Measurements from ENCODE around the gene CCL20.

CCL20 gene

DNA sequence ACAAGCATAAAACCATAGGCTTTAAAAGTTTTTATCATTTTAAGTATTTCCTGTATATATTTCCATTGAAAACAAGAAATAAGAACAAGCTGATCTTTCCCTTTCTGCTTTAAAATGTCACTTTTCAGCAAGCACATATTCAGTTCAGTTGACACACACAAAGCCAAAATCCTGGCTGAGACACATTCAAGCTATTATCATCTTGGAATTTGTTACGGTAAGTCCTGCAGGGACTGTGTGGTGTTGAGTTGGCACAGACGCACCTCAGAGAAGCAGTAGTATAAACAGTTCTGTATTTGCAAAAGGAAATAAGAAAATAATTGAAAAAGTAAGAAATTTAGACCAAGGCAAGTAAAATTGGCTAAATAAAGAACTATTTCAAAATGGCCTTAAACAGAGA is 47.4 kb downstream of the CCL20 start:
- Histone ChIP-seq H3K9ac (ENCODE audit: low read length in 2 of 2) (no peak overlapping the region), H3K27me3 (ENCODE audit: control insufficient read depth in 1 of 2, insufficient read depth in 2 of 2, low read length in 2 of 2) (no peaks in the 10 kb centered on the region), H3K36me3 (ENCODE audit: control insufficient read depth in 2 of 2, insufficient read depth in 2 of 2, low read length in 2 of 2) (no peaks in the 10 kb centered on the region), H3K4me3 (ENCODE audit: low read length in 2 of 2) (no peak overlapping the region), H3K4me1 (ENCODE audit: control insufficient read depth, insufficient read depth, low read length) (no peaks in the 10 kb centered on the region), H3K27ac (ENCODE audit: low read length) (no peak overlapping the region), H3K9me3 (ENCODE audit: control insufficient read depth in 2 of 2, low read length in 2 of 2) (no peaks in the 10 kb centered on the region)

DNA sequence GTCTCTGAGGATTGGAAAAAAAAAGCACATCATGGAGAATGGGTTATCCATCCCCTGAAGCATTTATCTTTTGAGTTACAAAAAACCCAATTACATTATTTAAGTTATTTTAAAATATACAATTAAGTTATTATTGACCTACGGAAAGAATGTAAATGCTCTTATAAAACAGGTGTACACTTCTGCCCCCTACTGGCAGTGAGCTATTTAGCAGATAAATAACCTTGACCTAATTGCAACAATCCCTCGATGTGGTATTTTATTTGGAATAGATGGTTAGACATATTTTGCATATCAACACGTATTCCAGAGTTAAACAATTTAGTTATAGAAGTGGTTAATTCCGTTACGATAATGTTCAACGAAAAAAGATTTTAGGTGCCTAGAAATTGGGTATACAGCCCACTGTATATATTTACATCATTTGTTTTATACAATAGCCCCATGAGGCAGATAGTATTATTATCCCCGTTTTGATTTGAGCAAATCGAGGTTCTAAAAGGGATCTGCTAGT is 48.6 kb downstream of the CCL20 start:
- Histone ChIP-seq H3K27me3 (ENCODE audit: control insufficient read depth in 1 of 2, insufficient read depth in 2 of 2, low read length in 2 of 2) (no peaks in the 10 kb centered on the region), H3K36me3 (ENCODE audit: control insufficient read depth in 2 of 2, insufficient read depth in 2 of 2, low read length in 2 of 2) (no peaks in the 10 kb centered on the region), H3K4me3 (ENCODE audit: low read length in 2 of 2) (no peak overlapping the region), H3K27ac (ENCODE audit: low read length) (no peak overlapping the region), H3K4me1 (ENCODE audit: control insufficient read depth, insufficient read depth, low read length) (no peaks in the 10 kb centered on the region), H3K9ac (ENCODE audit: low read length in 2 of 2) (no peak overlapping the region), H3K9me3 (ENCODE audit: control insufficient read depth in 2 of 2, low read length in 2 of 2) (no peaks in the 10 kb centered on the region)

DNA sequence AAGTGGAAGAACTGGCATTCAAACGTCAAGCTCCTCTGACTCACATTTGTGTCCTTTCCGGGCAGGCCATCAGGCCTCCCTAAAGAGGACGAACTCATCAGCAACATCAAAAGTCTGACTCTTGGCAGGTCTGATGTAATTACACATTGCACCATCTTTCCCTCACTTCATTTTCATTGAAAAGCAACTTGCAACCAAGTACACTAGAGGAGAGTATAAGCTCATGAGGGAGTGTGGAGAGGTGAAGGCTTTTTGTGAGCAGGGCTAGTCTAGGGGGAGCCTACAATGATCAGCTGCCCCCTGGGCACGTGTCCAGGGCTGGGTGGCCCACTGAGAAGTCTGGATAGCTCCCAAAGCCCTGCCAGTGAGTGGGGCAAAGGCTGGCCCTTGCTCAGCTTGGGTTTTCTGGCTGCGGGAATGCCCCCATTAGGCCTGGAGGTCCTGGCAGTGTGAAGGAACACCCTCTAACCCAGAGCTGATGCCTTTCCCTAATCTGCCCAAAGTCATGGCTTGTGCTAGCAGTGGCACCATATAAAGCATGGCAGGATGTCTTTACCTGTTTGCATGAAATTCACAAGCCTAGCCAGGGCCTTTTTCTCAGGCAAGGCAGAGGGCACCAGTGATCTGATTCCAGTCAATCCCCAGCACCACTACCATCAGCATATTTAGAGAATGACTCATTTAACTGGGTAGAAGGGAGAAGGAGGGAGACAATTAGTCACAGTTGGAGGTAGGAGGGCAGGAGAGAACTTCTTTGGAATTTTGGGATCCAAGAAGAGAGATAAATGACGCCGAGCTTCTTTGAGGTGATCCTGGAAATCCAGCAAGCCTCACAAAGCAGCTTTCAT is 49.3 kb downstream of the CCL20 start:
- Histone ChIP-seq H3K9ac (ENCODE audit: low read length in 2 of 2) (no peak overlapping the region), H3K27ac (ENCODE audit: low read length) (no peak overlapping the region), H3K4me3 (ENCODE audit: low read length in 2 of 2) (no peak overlapping the region), H3K4me1 (ENCODE audit: control insufficient read depth, insufficient read depth, low read length) (no peaks in the 10 kb centered on the region), H3K27me3 (ENCODE audit: control insufficient read depth in 1 of 2, insufficient read depth in 2 of 2, low read length in 2 of 2) (no peaks in the 10 kb centered on the region), H3K9me3 (ENCODE audit: control insufficient read depth in 2 of 2, low read length in 2 of 2) (no peaks in the 10 kb centered on the region), H3K36me3 (ENCODE audit: control insufficient read depth in 2 of 2, insufficient read depth in 2 of 2, low read length in 2 of 2) (no peaks in the 10 kb centered on the region)

DNA sequence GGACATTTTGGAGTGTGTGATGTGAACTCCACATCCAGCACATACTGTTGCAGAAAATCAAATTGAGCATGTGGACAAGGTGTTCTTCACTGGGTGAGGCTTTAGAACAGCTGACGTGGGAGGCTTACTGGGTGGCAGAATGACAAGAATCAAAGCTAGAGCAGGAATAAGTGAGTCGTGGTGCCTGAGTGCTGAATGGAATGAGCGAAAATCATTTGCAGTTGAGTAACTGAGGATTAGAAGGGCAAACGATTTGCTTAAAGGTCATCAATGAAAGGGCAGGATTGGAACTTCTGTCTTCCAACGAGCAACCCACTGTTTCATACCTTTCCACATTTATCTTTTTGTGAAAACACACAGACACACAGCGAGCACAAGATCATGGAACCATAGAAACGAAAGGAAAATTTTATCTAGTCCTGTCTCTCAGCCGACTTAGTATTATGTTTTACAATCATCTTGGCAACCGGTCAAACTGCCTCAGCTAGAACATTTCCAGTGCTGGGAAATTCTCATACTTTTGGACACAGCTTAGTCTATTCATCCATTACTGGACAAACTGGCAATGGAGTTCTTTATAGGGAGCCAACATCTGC is 50.6 kb downstream of the CCL20 start:
- Histone ChIP-seq H3K4me1 (ENCODE audit: control insufficient read depth, insufficient read depth, low read length) (no peaks in the 10 kb centered on the region), H3K27me3 (ENCODE audit: control insufficient read depth in 1 of 2, insufficient read depth in 2 of 2, low read length in 2 of 2) (no peaks in the 10 kb centered on the region), H3K27ac (ENCODE audit: low read length) (no peak overlapping the region), H3K4me3 (ENCODE audit: low read length in 2 of 2) (no peak overlapping the region), H3K36me3 (ENCODE audit: control insufficient read depth in 2 of 2, insufficient read depth in 2 of 2, low read length in 2 of 2) (no peaks in the 10 kb centered on the region), H3K9ac (ENCODE audit: low read length in 2 of 2) (no peak overlapping the region), H3K9me3 (ENCODE audit: control insufficient read depth in 2 of 2, low read length in 2 of 2) (no peaks in the 10 kb centered on the region)

DNA sequence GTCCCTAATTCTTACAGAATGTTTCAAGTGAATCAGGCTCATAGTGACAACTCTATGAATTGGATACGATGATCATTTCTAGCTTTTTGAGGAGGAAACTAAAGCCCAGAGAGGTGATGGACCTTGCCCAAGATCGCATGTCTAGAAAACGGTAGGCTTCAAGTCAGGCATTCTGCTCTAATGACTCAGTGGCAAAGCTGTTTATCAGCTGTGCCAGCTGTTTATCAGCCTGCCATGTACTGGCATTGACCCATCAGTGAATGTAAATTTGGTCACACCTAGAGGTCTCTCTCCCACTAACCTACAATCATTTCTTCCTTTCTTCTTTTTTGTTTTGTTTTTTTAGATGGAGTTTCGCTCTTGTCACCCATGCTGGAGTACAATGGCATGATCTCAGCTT is 51.6 kb downstream of the CCL20 start:
- Histone ChIP-seq H3K27me3 (ENCODE audit: control insufficient read depth in 1 of 2, insufficient read depth in 2 of 2, low read length in 2 of 2) (no peaks in the 10 kb centered on the region), H3K9ac (ENCODE audit: low read length in 2 of 2) (no peak overlapping the region), H3K9me3 (ENCODE audit: control insufficient read depth in 2 of 2, low read length in 2 of 2) (no peaks in the 10 kb centered on the region), H3K4me3 (ENCODE audit: low read length in 2 of 2) (no peak overlapping the region), H3K27ac (ENCODE audit: low read length) (no peak overlapping the region), H3K4me1 (ENCODE audit: control insufficient read depth, insufficient read depth, low read length) (no peaks in the 10 kb centered on the region), H3K36me3 (ENCODE audit: control insufficient read depth in 2 of 2, insufficient read depth in 2 of 2, low read length in 2 of 2) (no peaks in the 10 kb centered on the region)

All from stomach smooth muscle (tissue), 2 donors.